K562 (cell line): ENCODE results near the gene CLDN14. TPM values are rescaled to one million over a fixed set of nuclear protein-coding genes. Genes with fewer than 3 reads are reported as not detected.

Source experiments
- ATAC-seq: fragments of 200-7000 bp; cut with Tn5 transposase; 3 replicates; pipeline ENCODE4 v1.9.1; 2020; ENCODE audit warnings: moderate library complexity
- BruUV-seq: library from RNA; stranded (reverse); fragments of 400-500 nt; replicated peaks from 2 replicates; lab custom pipeline; 2021; lab: Mats Ljungman, UMichigan
- CTCF ChIA-PET: fragments of 300-600 bp; formaldehyde crosslinking; extraction: SDS; loops from one replicate; lab custom pipeline; 2021; ENCODE audit warnings: low intra/inter-chr PET ratio; lab: Yijun Ruan, JAX
- POLR2A ChIA-PET: fragments of 300-600, 350-650 bp; sonication (Branson Sonifier 250); formaldehyde crosslinking; extraction: SDS; loops from one replicate; lab custom pipeline; 2021; ENCODE audit warnings: antibody characterized with exemption, inconsistent platforms; lab: Yijun Ruan, JAX
- DNase-seq, 4 experiments: peaks; one replicate each; pipeline versions ENCODE4 v3.0.0 to v3.0.0-alpha.2; 2011 to 2018; ENCODE audit warnings: low spot score in 3 of 4, mixed read lengths in 3 of 4; ENCODE audit errors: extremely low read depth in 1 of 4
- FAIRE-seq: peaks from 2 replicates; lab custom pipeline; 2011; peaks lifted over from hg19 to GRCh38; lab: Jason Lieb, UNC
- H2AFZ ChIP-seq: 2 replicates; pipeline ENCODE4 v1.6.0; 2011; ENCODE audit warnings: low read depth, low read length, control low read depth, inconsistent platforms
- H3K27ac ChIP-seq: fragments of 200-600 bp; 3 replicates; pipeline ENCODE4 v1.8.0; 2011; ENCODE audit warnings: low read depth, mild to moderate bottlenecking, control low read depth, inconsistent platforms, low read length, moderate library complexity, mixed read lengths; ENCODE audit errors: extremely low read depth
- H3K27me3 ChIP-seq, 2 experiments: fragments of 300-600 bp in 1 of 2; 2 replicates in 1 of 2; 3 replicates in 1 of 2; pipeline versions ENCODE4 v1.6.0 to v1.8.0; 2011; ENCODE audit warnings: inconsistent platforms in 2 of 2, low read length in 2 of 2, mild to moderate bottlenecking in 1 of 2, mixed read lengths in 1 of 2, moderate library complexity in 1 of 2; ENCODE audit not compliant: control insufficient read depth in 2 of 2, insufficient read depth in 2 of 2
- H3K36me3 ChIP-seq: fragments of 300-600 bp; 3 replicates; pipeline ENCODE4 v1.8.0; 2011; ENCODE audit warnings: mild to moderate bottlenecking, low read length, inconsistent platforms; ENCODE audit not compliant: control insufficient read depth, insufficient read depth
- H3K4me1 ChIP-seq, 2 experiments: fragments of 200-600 bp in 1 of 2; replicated peaks in 1 of 2; 2 replicates in 1 of 2; 3 replicates in 1 of 2; pipeline versions ENCODE4 v1.5.1 to v1.8.0; 2011; ENCODE audit warnings: inconsistent platforms in 2 of 2, low read length in 2 of 2, mild to moderate bottlenecking in 1 of 2, mixed read lengths in 1 of 2, moderate library complexity in 1 of 2; ENCODE audit not compliant: control insufficient read depth in 2 of 2, insufficient read depth in 2 of 2
- H3K4me2 ChIP-seq: 2 replicates; pipeline ENCODE4 v1.6.1; 2011; ENCODE audit warnings: low read length, control low read depth, inconsistent platforms, mixed read lengths; ENCODE audit not compliant: insufficient read depth
- H3K4me3 ChIP-seq: fragments of 200-600 bp; sonication (generic), shearing (Covaris generic); 2 replicates; pipeline ENCODE4 v1.5.1; 2016; ENCODE audit warnings: control low read depth, inconsistent platforms
- H3K79me2 ChIP-seq: fragments of 200-600 bp; 3 replicates; pipeline ENCODE4 v1.8.0; 2011; ENCODE audit warnings: low read length, inconsistent platforms; ENCODE audit not compliant: control insufficient read depth, insufficient read depth
- H3K9ac ChIP-seq, 2 experiments: 2 replicates each; pipeline versions ENCODE4 v1.6.0 to v1.6.1; 2011; ENCODE audit warnings: low read depth in 2 of 2, low read length in 2 of 2, control low read depth in 1 of 2, inconsistent platforms in 1 of 2, mild to moderate bottlenecking in 1 of 2, mixed read lengths in 1 of 2; ENCODE audit not compliant: insufficient read depth in 1 of 2
- H3K9me1 ChIP-seq: one replicate; pipeline ENCODE4 v1.6.0; 2011; ENCODE audit warnings: inconsistent platforms, mild to moderate bottlenecking, low read length, moderate library complexity; ENCODE audit not compliant: control insufficient read depth, insufficient read depth
- H3K9me3 ChIP-seq: replicated peaks from 2 replicates; pipeline ENCODE4 v1.5.1; 2011; ENCODE audit warnings: low read depth, low read length, inconsistent platforms; ENCODE audit not compliant: control insufficient read depth, insufficient read depth
- H4K20me1 ChIP-seq: replicated peaks from 2 replicates; pipeline ENCODE4 v1.6.1; 2011; ENCODE audit warnings: low read length, inconsistent platforms, mixed read lengths; ENCODE audit not compliant: control insufficient read depth, insufficient read depth
- AFF1 ChIP-seq, 2 experiments: fragments of 450-650 bp; IDR thresholded peaks; 2 replicates each; pipeline ENCODE4 v1.6.1; 2018; ENCODE audit warnings: mild to moderate bottlenecking in 2 of 2, low read depth in 1 of 2; ENCODE audit not compliant: partially characterized antibody in 2 of 2
- NFXL1 ChIP-seq: fragments of 450-650 bp; formaldehyde crosslinking; IDR thresholded peaks from 2 replicates; pipeline ENCODE4 v1.4.0; 2021; ENCODE audit warnings: mild to moderate bottlenecking
- POLR2A ChIP-seq: fragments of 450-650 bp; conservative IDR thresholded peaks from 2 replicates; pipeline ENCODE4 v1.6.1; 2016
- PTRF ChIP-seq: fragments of 450-650 bp; IDR thresholded peaks from 2 replicates; pipeline ENCODE4 v1.6.1; 2016; ENCODE audit warnings: mild to moderate bottlenecking, missing genetic modification characterization, missing compliant biosample characterization
- RBFOX2 ChIP-seq: fragments of 200-400 bp; formaldehyde crosslinking; IDR thresholded peaks from 2 replicates; pipeline ENCODE4 v1.6.1; 2017; ENCODE audit warnings: low read depth, mild to moderate bottlenecking, low read length, moderate library complexity
- RBM25 ChIP-seq: fragments of 200-400 bp; formaldehyde crosslinking; IDR thresholded peaks from 2 replicates; pipeline ENCODE4 v1.6.1; 2018; ENCODE audit warnings: low read length, low read depth, moderate library complexity; ENCODE audit not compliant: severe bottlenecking
- STAT6 ChIP-seq: sonication (generic); formaldehyde crosslinking; IDR thresholded peaks from 2 replicates; pipeline ENCODE4 v1.8.1; 2023; ENCODE audit warnings: mild to moderate bottlenecking, missing genetic modification reagents
- TFAM ChIP-seq: fragments of 250-450 bp; sonication (Bioruptor Pico); conservative IDR thresholded peaks from 2 replicates; pipeline ENCODE4 v1.5.0; 2021; ENCODE audit warnings: mild to moderate bottlenecking, moderate library complexity
- ZFX ChIP-seq: sonication (generic); formaldehyde crosslinking; IDR thresholded peaks from 2 replicates; pipeline ENCODE4 v1.8.0; 2022; ENCODE audit warnings: mild to moderate bottlenecking, missing genetic modification reagents, moderate library complexity
- ZNF324 ChIP-seq: fragments of 250-450 bp; sonication (Bioruptor Pico); IDR thresholded peaks from 2 replicates; pipeline ENCODE4 v1.4.0; 2020; ENCODE audit warnings: mild to moderate bottlenecking
- WGBS: fragments of 100-300 bp; shearing (Covaris generic); methylation state at CpG from one replicate; pipeline ENCODE4 v1.1.6; 2016; ENCODE audit warnings: low coverage, mixed read lengths; ENCODE audit not compliant: insufficient coverage; ENCODE audit errors: missing lambda C conversion rate; 5-methylcytosine and 5-hydroxymethylcytosine counted together
- in situ Hi-C: fragments of 300-500 bp; cut with MboI; formaldehyde crosslinking; loops from 4 replicates; pipeline ENCODE4 v1.15.0; 2018; ENCODE audit warnings: inconsistent platforms, mixed read lengths
- intact Hi-C: fragments of 100-400 bp; cut with micrococcal nuclease; formaldehyde crosslinking; loops from 2 replicates; pipeline ENCODE4 v1.14.2; 2022
- polyA plus RNA-seq, 8 experiments: library from polyadenylated mRNA; depleted of rRNA in 4 of 8; stranded (reverse) in 5 of 8; unstranded in 3 of 8; fragments of >200 nt; fragmentation: Nextera tagmentation in 2 of 8; fragmentation: Illumina TruSeq in 1 of 8; extraction: Ambion mirVana in 2 of 8; extraction: Trizol in 1 of 8; gene quantifications; 2 replicates each; pipeline versions ENCODE4 v1.2.1 to v1.2.3, GENCODE V29; 2011 to 2014; ENCODE audit warnings: inconsistent platforms in 1 of 8, missing spikeins in 1 of 8
- total RNA-seq, 7 experiments: library from RNA; depleted of rRNA in 6 of 7; stranded (reverse); fragments of >200 nt in 6 of 7; fragmentation: Illumina TruSeq in 2 of 7; extraction: Trizol in 2 of 7; gene quantifications; 2 replicates each; pipeline versions ENCODE4 v1.2.1 to v1.2.3, GENCODE V29; 2011 to 2021; ENCODE audit warnings: low replicate concordance in 1 of 7
- TF ChIP-seq, protein P1 (sequence below): sonication (generic); formaldehyde crosslinking; IDR thresholded peaks from 2 replicates; pipeline ENCODE4 v1.5.0; 2020; ENCODE audit warnings: missing genetic modification reagents
- TF ChIP-seq, protein P2 (sequence below): sonication (generic); formaldehyde crosslinking; IDR thresholded peaks from 2 replicates; pipeline ENCODE4 v1.9.0; 2022; ENCODE audit warnings: mild to moderate bottlenecking, missing genetic modification reagents
- TF ChIP-seq, protein P3 (sequence below): fragments of 450-650 bp; IDR thresholded peaks from 2 replicates; pipeline ENCODE4 v1.6.1; 2016; ENCODE audit warnings: borderline replicate concordance

CLDN14 gene
- total and polyA plus RNA-seq, 9 of the 15 experiments (the other 6 are each of a cell fraction or from before 2014, with no cell fraction given): not detected

DNA sequence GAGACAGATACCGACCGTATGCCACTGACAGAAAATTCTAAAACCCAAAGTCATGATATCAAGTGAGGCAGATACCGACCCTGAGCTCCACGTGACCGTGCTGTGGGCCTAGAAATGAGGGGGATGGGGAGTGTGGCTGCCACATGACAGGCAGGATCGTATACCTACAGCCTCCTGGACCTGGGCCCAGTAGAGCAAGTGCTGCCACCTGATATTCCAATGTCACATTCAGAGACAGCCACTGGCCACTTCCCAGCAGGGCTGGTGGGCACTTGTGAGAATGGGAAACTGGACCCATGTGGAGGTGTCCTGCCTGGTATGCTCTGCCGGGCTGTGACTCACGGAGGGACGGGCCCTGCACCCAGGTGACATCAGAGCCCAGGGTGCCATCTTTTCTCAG, 44.6 kb upstream of the CLDN14 start:
- H3K9me1 ChIP-seq: no peaks in the 10 kb centered on the region
- DNase-seq (no peak), ATAC-seq (no peak), FAIRE-seq (no peak)
- ChIA-PET CTCF (no interaction called here), POLR2A (no interaction called here)
- no TSS peak for BruUV-seq
- no peak overlapping the region for H3K9ac ChIP-seq
- no peak overlapping the region for H3K4me3 ChIP-seq
- under 1% methylated on average over 9 of the region's 9 CpGs for WGBS
- in situ Hi-C loops (no loop called here), intact Hi-C loops (no loop called here)
- no peaks in the 10 kb centered on the region for H3K4me1 ChIP-seq
- H3K79me2 ChIP-seq: no peaks in the 10 kb centered on the region
- H3K27me3 ChIP-seq: peaks cover 43 to 69% of the 10 kb centered on the region in 2 experiments
- H3K36me3 ChIP-seq: no peaks in the 10 kb centered on the region
- no peak overlapping the region for H3K27ac ChIP-seq
- H4K20me1 ChIP-seq: peaks cover 12% of the 10 kb centered on the region
- no peak overlapping the region for H2AFZ ChIP-seq
- no peak overlapping the region for H3K4me2 ChIP-seq
- no peaks in the 10 kb centered on the region for H3K9me3 ChIP-seq
- no peak for TF ChIP-seq NFXL1 (CRISPR knock-in tag)
- TF ChIP-seq, protein P1, sequence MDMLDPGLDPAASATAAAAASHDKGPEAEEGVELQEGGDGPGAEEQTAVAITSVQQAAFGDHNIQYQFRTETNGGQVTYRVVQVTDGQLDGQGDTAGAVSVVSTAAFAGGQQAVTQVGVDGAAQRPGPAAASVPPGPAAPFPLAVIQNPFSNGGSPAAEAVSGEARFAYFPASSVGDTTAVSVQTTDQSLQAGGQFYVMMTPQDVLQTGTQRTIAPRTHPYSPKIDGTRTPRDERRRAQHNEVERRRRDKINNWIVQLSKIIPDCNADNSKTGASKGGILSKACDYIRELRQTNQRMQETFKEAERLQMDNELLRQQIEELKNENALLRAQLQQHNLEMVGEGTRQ: peak; percentile 32; the same call in 1 of the 2 replicates
- TF ChIP-seq AFF1 (IDR thresholded peaks at IDR 0.05; ENCODE audit: low read depth in 1 of 2, partially characterized antibody in 2 of 2): no peak
- TF ChIP-seq ZNF324 (CRISPR knock-in tag): no peak
- no peak for TF ChIP-seq RBFOX2
- TF ChIP-seq STAT6: no peak
- no peak for TF ChIP-seq PTRF (tag)
- no peak for TF ChIP-seq TFAM (CRISPR knock-in tag)
- TF ChIP-seq POLR2A: no peak
- TF ChIP-seq, protein P2, sequence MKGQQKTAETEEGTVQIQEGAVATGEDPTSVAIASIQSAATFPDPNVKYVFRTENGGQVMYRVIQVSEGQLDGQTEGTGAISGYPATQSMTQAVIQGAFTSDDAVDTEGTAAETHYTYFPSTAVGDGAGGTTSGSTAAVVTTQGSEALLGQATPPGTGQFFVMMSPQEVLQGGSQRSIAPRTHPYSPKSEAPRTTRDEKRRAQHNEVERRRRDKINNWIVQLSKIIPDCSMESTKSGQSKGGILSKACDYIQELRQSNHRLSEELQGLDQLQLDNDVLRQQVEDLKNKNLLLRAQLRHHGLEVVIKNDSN (CRISPR knock-in tag): peak; percentile 11; the same call in 1 of the 2 replicates
- TF ChIP-seq, protein P3, sequence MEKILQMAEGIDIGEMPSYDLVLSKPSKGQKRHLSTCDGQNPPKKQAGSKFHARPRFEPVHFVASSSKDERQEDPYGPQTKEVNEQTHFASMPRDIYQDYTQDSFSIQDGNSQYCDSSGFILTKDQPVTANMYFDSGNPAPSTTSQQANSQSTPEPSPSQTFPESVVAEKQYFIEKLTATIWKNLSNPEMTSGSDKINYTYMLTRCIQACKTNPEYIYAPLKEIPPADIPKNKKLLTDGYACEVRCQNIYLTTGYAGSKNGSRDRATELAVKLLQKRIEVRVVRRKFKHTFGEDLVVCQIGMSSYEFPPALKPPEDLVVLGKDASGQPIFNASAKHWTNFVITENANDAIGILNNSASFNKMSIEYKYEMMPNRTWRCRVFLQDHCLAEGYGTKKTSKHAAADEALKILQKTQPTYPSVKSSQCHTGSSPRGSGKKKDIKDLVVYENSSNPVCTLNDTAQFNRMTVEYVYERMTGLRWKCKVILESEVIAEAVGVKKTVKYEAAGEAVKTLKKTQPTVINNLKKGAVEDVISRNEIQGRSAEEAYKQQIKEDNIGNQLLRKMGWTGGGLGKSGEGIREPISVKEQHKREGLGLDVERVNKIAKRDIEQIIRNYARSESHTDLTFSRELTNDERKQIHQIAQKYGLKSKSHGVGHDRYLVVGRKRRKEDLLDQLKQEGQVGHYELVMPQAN: no peak
- no peak for TF ChIP-seq RBM25
- no peak for TF ChIP-seq ZFX (CRISPR knock-in tag)
